MM.1S (cell line): ENCODE data around the gene CPLANE1.

Experiments
- EZH2phosphoT487 ChIP-seq: fragments of 300-600 bp; sonication (generic); IDR thresholded peaks from 2 replicates; pipeline ENCODE4 v1.6.1; 2018; ENCODE audit warnings: antibody characterized with exemption, low read length
- TF ChIP-seq, protein P1 (sequence below): fragments of 300-600 bp; sonication (generic); IDR thresholded peaks from 2 replicates; pipeline ENCODE4 v1.5.1; 2016; ENCODE audit warnings: antibody characterized with exemption, low read length, mixed read lengths

DNA sequence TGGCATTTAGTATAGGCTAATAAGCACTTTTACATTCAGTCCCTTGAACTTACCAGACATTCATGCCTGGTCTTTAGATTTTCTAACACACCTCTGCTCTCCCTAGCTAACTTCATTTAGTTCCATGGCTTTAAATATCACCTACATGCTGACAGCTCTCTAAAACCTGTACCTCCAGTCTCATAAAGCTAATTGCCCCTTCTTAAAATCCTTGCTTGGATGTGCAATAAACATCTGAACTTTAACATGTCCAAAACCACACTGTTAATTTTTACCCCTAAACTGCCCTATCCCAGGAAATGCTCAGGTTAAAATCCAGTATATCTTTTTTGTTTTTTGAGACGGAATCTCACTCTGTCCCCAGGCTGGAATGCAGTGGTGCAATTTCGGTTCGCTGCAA lies 139.8 kb downstream of the CPLANE1 start:
- TF ChIP-seq, protein P1, sequence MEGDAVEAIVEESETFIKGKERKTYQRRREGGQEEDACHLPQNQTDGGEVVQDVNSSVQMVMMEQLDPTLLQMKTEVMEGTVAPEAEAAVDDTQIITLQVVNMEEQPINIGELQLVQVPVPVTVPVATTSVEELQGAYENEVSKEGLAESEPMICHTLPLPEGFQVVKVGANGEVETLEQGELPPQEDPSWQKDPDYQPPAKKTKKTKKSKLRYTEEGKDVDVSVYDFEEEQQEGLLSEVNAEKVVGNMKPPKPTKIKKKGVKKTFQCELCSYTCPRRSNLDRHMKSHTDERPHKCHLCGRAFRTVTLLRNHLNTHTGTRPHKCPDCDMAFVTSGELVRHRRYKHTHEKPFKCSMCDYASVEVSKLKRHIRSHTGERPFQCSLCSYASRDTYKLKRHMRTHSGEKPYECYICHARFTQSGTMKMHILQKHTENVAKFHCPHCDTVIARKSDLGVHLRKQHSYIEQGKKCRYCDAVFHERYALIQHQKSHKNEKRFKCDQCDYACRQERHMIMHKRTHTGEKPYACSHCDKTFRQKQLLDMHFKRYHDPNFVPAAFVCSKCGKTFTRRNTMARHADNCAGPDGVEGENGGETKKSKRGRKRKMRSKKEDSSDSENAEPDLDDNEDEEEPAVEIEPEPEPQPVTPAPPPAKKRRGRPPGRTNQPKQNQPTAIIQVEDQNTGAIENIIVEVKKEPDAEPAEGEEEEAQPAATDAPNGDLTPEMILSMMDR, result no peak
- no peak for TF ChIP-seq EZH2phosphoT487
